ENCODE results near the gene RFPL3. TPM values are rescaled to one million over a fixed set of nuclear protein-coding genes. Genes with fewer than 3 reads are reported as not detected.
"Not testable (repeated sequence)": the region's sequence is repeated elsewhere in the genome, so short reads cannot be mapped to it uniquely, and the experiment has no call there.

Gene RFPL3
- total RNA-seq, 1 donor from 2014 or later, result not detected

- DNase-seq (ENCODE audit: low spot score in 2 of 2) (no peak), FAIRE-seq (no peak)
Measured at GRCh38 chr22:32328306-32329201, 29.1 kb upstream of the RFPL3 start.

- no peak for FAIRE-seq
- DNase-seq (ENCODE audit: low spot score in 2 of 2), result no peak
Measured at GRCh38 chr22:32329202-32329645, 28.4 kb upstream of the RFPL3 start.

GRCh38 chr22:32331236-32331917 lies 26.3 kb upstream of the RFPL3 start:
- DNase-seq (ENCODE audit: low spot score in 2 of 2), result peak in 1 of 2 donors; percentile 36
- no peak for FAIRE-seq

- FAIRE-seq, result no peak
- DNase-seq (ENCODE audit: low spot score in 2 of 2), result no peak
Measured at GRCh38 chr22:32331918-32332725, 25.5 kb upstream of the RFPL3 start.

- DNase-seq (ENCODE audit: low spot score in 2 of 2) (no peak), FAIRE-seq (no peak)
Measured at GRCh38 chr22:32333141-32333768, 24.4 kb upstream of the RFPL3 start.

- FAIRE-seq, result no peak
Measured at GRCh38 chr22:32333769-32334659, 23.7 kb upstream of the RFPL3 start.

GRCh38 chr22:32334660-32335365 lies 22.9 kb upstream of the RFPL3 start:
- FAIRE-seq, result no peak
- DNase-seq (ENCODE audit: low spot score in 2 of 2), result no peak

More at GRCh38 chr22:32333769-32334659, 23.7 kb upstream of the RFPL3 start:
- DNase-seq (ENCODE audit: low spot score in 2 of 2), result no peak

- DNase-seq (ENCODE audit: low spot score in 2 of 2) (no peak), FAIRE-seq (no peak)
Measured at GRCh38 chr22:32335471-32335870, 22.2 kb upstream of the RFPL3 start.

- FAIRE-seq (no peak), DNase-seq (ENCODE audit: low spot score in 2 of 2) (no peak)
Measured at GRCh38 chr22:32336121-32336603, 21.5 kb upstream of the RFPL3 start.

- DNase-seq (ENCODE audit: low spot score in 2 of 2) (no peak), FAIRE-seq (no peak)
Measured at GRCh38 chr22:32336771-32337424, 20.8 kb upstream of the RFPL3 start.

- DNase-seq (ENCODE audit: low spot score in 2 of 2); FAIRE-seq: not testable (repeated sequence)
Measured at GRCh38 chr22:32337425-32337824, 20.2 kb upstream of the RFPL3 start.

GRCh38 chr22:32338757-32339156 lies 18.9 kb upstream of the RFPL3 start:
- DNase-seq (ENCODE audit: low spot score in 2 of 2) (no peak), FAIRE-seq (no peak)

- FAIRE-seq, result no peak
Measured at GRCh38 chr22:32339190-32340012, 18.3 kb upstream of the RFPL3 start.

GRCh38 chr22:32340411-32340810 lies 17.3 kb upstream of the RFPL3 start:
- FAIRE-seq (no peak), DNase-seq (ENCODE audit: low spot score in 2 of 2) (no peak)

More at GRCh38 chr22:32339190-32340012, 18.3 kb upstream of the RFPL3 start:
- DNase-seq (ENCODE audit: low spot score in 2 of 2), result no peak

GRCh38 chr22:32341122-32341740 lies 16.4 kb upstream of the RFPL3 start:
- FAIRE-seq, result no peak

GRCh38 chr22:32342977-32343376 lies 14.7 kb upstream of the RFPL3 start:
- no peak for FAIRE-seq
- no peak for DNase-seq (ENCODE audit: low spot score in 2 of 2)

More at GRCh38 chr22:32341122-32341740, 16.4 kb upstream of the RFPL3 start:
- DNase-seq (ENCODE audit: low spot score in 2 of 2), result no peak
